HUES48 (cell line): ENCODE results near the gene ZNF639.
"Not testable (repeated sequence)": the region's sequence is repeated elsewhere in the genome, so short reads cannot be mapped to it uniquely, and the experiment has no call there.

Experiments used
- H3K27ac ChIP-seq: one replicate; pipeline ENCODE4 v1.7.0; 2013; ENCODE audit warnings: low read depth, low read length, inconsistent platforms
- H3K27me3 ChIP-seq: 2 replicates; pipeline ENCODE4 v1.6.1; 2013; ENCODE audit warnings: mild to moderate bottlenecking, low read length; ENCODE audit not compliant: control insufficient read depth, insufficient read depth
- H3K36me3 ChIP-seq: 2 replicates; pipeline ENCODE4 v1.6.1; 2013; ENCODE audit warnings: low read length; ENCODE audit not compliant: control insufficient read depth, insufficient read depth
- H3K4me1 ChIP-seq: 2 replicates; pipeline ENCODE4 v1.6.1; 2013; ENCODE audit warnings: mild to moderate bottlenecking, low read length; ENCODE audit not compliant: control insufficient read depth, insufficient read depth
- H3K4me3 ChIP-seq: 2 replicates; pipeline ENCODE4 v1.5.1; 2013; ENCODE audit warnings: mild to moderate bottlenecking, low read depth, low read length
- H3K9ac ChIP-seq: 2 replicates; pipeline ENCODE4 v1.6.1; 2013; ENCODE audit warnings: mild to moderate bottlenecking, low read depth, low read length, moderate library complexity
- H3K9me3 ChIP-seq: 2 replicates; pipeline ENCODE4 v1.6.1; 2013; ENCODE audit warnings: low read length; ENCODE audit not compliant: control insufficient read depth, insufficient read depth

The ZNF639 gene

DNA sequence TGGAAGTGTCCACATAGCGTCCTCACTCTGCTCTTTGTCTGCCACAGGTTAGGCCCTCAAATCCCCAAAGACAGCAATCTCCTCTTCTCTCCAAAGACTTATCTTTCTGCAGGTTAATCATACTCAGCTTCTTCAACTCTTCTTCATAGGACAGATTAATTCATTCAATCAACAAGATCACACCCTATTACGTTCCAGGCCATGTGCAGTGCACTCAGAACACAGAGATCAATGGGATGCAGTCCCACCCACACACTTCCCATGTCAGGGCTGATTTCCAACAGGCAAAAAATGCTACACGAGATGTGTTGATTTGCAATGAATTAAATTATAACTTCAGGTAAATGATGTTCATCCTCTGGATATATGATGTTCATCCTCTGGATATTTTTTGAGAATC is 33.5 kb upstream of the ZNF639 start:
- Histone ChIP-seq H3K9me3 (no peaks in the 10 kb centered on the region), H3K27ac (no peak overlapping the region), H3K27me3 (no peaks in the 10 kb centered on the region), H3K36me3 (no peaks in the 10 kb centered on the region), H3K4me3 (no peak overlapping the region), H3K4me1 (no peaks in the 10 kb centered on the region), H3K9ac (no peak overlapping the region)

DNA sequence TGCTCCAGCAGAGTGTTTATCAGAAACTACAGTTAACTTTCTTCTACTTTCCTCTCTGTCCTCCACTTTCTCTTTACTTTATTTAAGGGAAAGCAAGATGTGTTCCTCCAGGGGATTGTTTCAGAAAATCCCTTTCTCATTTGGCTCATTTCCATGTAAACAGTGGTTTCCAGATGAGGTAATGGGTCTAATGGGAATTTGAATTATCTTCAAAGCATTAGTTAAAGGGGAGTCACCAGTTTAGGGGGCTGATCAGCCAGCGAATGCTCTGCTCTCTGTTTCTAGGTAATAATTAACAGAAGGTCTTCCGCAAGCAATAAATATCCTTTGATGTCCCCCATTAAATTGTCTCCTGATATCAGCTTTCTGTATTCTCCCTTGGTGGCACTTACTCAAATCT is 30.4 kb upstream of the ZNF639 start:
- H3K4me3 ChIP-seq, result no peak overlapping the region
- H3K9ac ChIP-seq, result no peak overlapping the region
- H3K9me3 ChIP-seq, result no peaks in the 10 kb centered on the region
- no peak overlapping the region for H3K27ac ChIP-seq
- peaks cover 7% of the 10 kb centered on the region; the same call in 1 of the 2 replicates for H3K4me1 ChIP-seq
- H3K36me3 ChIP-seq, result no peaks in the 10 kb centered on the region
- H3K27me3 ChIP-seq, result no peaks in the 10 kb centered on the region

DNA sequence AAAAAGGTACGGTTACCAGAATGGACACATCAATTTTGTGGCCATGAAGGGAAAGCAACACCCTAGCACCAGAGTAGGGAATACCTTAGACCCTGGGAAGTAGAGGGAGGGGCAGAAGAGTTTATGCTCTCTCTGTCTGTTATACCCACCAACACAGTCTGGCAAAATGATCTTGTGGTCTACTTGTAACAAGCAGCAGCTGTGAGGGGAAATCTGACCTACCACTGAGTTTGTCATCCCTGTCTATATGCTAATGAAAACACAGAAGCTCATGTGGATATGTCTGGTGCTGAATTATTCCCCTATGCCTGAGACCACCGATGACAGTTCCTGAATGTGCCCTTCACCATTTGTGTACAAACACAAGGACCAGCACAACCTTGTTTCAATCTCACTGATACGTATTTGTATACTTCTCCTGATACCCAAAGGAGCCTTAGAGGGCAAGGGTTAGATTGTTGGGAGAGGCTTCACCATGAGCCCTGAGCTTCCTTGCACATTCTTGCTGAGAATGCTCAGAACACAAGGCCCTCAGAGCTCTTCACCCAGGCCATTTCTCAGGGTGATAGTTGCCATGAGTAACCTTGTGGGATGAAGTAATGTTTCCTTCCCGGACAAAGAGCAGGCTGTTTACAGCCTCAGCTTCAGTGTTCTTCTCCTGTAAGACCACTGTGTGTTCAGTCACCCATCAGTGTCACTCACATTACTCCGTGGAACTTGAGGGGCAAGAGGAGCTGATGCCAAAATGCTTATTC is 24.7 kb upstream of the ZNF639 start:
- H3K27ac ChIP-seq, result no peak overlapping the region
- H3K27me3 ChIP-seq, result no peaks in the 10 kb centered on the region
- H3K4me1 ChIP-seq, result peaks cover 7% of the 10 kb centered on the region; the same call in 1 of the 2 replicates
- no peaks in the 10 kb centered on the region for H3K36me3 ChIP-seq
- no peak overlapping the region for H3K9ac ChIP-seq
- no peaks in the 10 kb centered on the region for H3K9me3 ChIP-seq
- H3K4me3 ChIP-seq, result no peak overlapping the region

DNA sequence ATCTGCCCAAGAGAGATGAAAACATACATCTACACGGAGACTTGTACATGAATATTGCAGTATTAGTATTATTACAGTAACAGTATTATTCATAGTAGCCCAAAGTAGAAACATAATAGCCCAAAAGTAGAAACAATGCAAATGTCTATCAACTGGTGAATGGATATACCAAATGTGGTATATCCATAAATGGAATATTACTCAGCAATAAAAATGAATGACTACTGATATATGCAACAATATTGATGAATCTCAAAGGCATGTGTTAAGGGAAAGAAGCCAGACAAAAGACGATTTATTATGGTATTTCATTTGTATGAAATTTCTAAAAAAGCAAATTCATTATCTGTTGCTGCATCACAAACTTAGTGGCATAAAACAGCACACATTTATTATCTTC is 23.5 kb upstream of the ZNF639 start:
- Histone ChIP-seq H3K27ac (no peak overlapping the region), H3K4me1 (peaks cover 7% of the 10 kb centered on the region; the same call in 1 of the 2 replicates), H3K4me3 (no peak overlapping the region), H3K36me3 (no peaks in the 10 kb centered on the region), H3K9ac (no peak overlapping the region), H3K27me3 (no peaks in the 10 kb centered on the region), H3K9me3 (no peaks in the 10 kb centered on the region; the same call in 1 of the 2 replicates)

DNA sequence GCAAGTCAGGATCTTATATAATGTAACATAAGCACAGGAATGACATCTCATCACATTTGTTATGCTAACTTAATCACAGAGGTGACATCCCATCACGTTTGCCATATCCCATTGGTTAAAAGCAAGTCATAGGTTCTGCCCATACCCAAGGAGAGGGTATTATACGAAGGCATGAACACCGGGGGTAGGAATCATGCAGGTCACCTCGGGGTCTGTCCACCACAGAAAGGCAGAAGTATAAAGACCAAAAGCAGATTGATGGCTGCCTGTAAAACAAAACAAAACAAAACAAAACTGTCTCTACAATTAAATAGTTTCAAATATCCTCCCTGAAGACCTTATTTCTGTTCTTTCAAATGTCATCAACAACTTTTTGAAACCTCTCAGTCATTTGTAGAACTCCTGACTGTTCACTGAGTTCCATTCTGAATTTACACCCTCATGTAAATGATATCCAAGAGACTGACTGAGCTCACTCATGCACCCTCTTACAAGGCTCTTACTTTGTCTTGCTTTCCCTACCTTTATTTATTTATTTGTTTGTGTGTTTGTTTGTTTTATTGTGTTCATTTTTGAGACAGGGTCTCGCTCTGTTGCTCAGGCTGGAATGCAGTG is 22.7 kb upstream of the ZNF639 start:
- Histone ChIP-seq H3K9me3 (no peaks in the 10 kb centered on the region; the same call in 1 of the 2 replicates), H3K36me3 (no peaks in the 10 kb centered on the region), H3K4me1 (peaks cover 7% of the 10 kb centered on the region; the same call in 1 of the 2 replicates), H3K4me3 (no peak overlapping the region), H3K9ac (no peak overlapping the region), H3K27ac (no peak overlapping the region), H3K27me3 (no peaks in the 10 kb centered on the region)

DNA sequence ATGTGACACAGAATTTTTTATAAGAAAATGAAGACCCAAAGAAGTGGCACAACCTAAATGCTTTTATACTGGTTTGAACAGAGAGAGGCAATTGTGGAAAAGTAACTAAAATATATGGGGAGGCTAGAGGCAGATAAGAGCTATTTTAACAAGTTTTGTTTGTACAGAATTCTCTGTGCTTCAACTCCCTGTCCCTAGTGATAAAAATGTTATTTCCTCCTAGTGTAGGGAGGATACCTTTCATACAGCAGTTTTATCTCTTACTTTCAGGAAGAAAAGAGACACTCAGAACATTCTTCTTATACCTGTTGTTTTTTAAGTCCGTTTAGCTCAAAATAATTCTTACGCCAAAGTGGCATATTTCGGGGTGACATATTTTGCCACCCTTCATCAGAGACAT is 21.2 kb upstream of the ZNF639 start:
- no peaks in the 10 kb centered on the region for H3K27me3 ChIP-seq
- H3K9me3 ChIP-seq, result no peaks in the 10 kb centered on the region; the same call in 1 of the 2 replicates
- H3K4me1 ChIP-seq, result no peaks in the 10 kb centered on the region
- H3K4me3 ChIP-seq, result no peak overlapping the region
- H3K36me3 ChIP-seq, result no peaks in the 10 kb centered on the region
- H3K9ac ChIP-seq, result no peak overlapping the region
- no peak overlapping the region for H3K27ac ChIP-seq

DNA sequence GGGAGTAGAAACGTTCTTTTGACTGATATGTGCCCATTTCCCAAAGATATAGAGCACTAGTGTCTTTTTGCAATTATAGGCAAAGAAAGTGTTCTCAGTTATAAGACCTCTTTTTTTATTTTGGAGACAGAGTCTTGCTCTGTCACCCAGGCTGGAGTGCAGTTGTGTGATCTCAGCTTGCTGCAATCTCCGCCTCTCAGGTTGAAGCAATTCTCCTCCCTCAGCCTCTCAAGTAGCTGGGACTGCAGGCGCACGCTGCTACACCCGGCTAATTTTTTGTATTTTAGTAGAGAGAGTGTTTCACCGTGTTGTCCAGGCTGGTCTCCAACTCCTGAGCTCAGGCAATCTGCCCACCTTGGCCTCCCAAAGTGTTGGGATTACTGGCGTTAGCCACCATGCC is 20.7 kb upstream of the ZNF639 start:
- Histone ChIP-seq H3K4me1 (no peaks in the 10 kb centered on the region), H3K27me3 (no peaks in the 10 kb centered on the region), H3K9me3 (no peaks in the 10 kb centered on the region; the same call in 1 of the 2 replicates), H3K4me3 (no peak overlapping the region), H3K36me3 (no peaks in the 10 kb centered on the region), H3K9ac (no peak overlapping the region), H3K27ac (no peak overlapping the region)

DNA sequence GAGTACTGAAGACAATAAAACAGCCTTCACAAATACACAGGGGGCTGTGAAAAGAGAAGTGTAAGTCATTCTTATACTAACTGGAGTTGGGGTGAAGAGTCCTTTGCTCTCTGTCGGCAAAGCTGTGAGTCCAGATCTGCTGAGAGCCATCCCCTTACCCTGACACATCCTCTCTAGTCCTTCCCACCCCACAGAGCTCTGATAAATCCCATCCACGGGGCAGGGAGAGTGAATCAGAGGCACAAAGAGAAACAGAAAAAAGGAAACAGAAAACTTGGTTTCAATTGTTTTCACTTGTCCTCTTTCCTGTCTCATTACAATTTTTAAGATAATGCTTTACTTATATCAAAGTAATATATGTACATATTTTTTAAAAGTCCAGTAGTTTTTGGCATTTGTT is 18.2 kb upstream of the ZNF639 start:
- H3K4me3 ChIP-seq, result no peak overlapping the region
- no peaks in the 10 kb centered on the region for H3K4me1 ChIP-seq
- no peaks in the 10 kb centered on the region for H3K27me3 ChIP-seq
- no peak overlapping the region for H3K9ac ChIP-seq
- no peaks in the 10 kb centered on the region for H3K36me3 ChIP-seq
- H3K9me3 ChIP-seq, result no peaks in the 10 kb centered on the region; the same call in 1 of the 2 replicates
- H3K27ac ChIP-seq, result no peak overlapping the region

DNA sequence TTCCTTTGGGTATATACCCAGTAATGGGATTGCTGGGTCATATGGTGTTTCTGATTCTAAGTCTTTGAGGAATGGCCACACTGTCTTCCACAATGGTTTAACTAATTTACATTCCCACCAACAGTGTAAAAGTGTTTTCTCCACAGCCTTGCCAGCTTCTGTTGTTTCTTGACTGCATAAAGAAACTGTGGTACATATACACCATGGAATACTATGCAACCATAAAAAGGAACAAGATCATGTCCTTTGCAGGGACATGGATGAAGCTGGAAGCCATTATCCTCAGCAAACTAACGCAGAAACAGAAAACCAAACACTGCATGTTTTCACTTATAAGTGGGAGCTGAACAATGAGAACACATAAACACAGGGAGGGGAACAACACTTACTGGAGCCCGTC is 15.5 kb upstream of the ZNF639 start:
- not testable (repeated sequence) for H3K9me3 ChIP-seq, H3K9ac ChIP-seq, H3K36me3 ChIP-seq, H3K4me3 ChIP-seq, H3K27me3 ChIP-seq, H3K27ac ChIP-seq, H3K4me1 ChIP-seq

DNA sequence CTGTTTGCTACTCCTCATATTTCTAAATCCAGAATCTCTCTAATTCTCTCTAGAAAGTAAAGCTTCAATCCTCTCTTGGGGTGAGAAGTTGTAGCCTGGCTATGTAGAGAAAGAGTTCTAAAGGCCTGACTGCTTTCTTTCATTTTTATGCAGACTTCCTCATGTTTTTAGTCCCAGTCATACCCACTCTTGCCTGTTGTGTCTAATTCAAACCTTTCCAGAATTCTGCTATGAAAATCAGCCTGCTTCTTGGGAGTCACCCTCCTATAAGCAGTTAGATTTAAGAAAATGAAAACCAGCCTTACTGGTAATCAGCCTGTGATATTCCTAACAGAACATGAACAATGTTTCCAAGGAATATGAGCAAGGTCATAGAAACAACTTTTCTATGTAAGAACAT is 14.8 kb upstream of the ZNF639 start:
- Histone ChIP-seq H3K4me1 (no peaks in the 10 kb centered on the region), H3K9ac (no peak overlapping the region), H3K9me3 (no peaks in the 10 kb centered on the region; the same call in 1 of the 2 replicates), H3K36me3 (no peaks in the 10 kb centered on the region), H3K27me3 (no peaks in the 10 kb centered on the region), H3K27ac (no peak overlapping the region), H3K4me3 (no peak overlapping the region)

DNA sequence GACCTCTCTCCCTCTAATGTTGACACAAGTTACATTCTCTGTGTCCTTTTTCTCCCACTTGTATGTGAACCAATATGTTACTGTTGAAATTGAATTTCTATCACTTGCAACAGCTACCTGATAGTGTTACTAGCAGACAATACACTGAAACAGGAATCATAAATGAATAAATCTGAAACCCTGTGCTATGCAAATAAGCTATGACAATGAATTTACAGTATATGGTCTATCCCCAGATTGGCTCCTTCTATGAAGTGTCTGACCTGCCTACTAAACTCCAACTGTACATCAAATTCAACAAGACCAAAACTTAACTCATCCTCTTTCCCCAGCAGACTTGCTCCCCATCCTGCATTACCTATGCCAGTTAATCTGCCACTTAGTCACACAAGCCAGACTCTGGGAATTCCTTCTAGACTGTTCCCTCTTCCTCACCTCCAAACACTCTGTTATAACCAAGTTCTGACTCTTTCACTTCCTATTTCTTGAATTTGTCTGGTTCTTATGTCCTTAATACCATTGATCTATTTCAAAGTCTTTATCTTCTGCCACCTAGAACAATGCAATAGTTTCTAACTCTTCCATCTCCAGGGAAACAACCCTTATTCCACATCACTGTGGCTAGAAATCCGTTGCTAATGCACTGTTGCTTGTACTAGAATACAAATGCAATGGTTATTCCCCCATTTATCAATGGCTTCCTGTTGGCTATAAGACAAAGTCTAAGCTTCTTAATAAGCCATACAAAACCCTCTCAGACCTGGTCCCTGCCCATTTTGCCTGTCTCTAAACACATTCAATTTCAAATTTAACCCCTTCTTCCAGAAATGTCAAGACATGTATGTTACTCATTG is 13.4 kb upstream of the ZNF639 start:
- no peaks in the 10 kb centered on the region for H3K9me3 ChIP-seq
- no peak overlapping the region for H3K9ac ChIP-seq
- no peaks in the 10 kb centered on the region for H3K36me3 ChIP-seq
- H3K27me3 ChIP-seq, result no peaks in the 10 kb centered on the region
- no peak overlapping the region for H3K4me3 ChIP-seq
- no peaks in the 10 kb centered on the region for H3K4me1 ChIP-seq
- H3K27ac ChIP-seq, result no peak overlapping the region
